Calu3 (cell line): ENCODE results near the gene GNAI3. TPM values are rescaled to one million over a fixed set of nuclear protein-coding genes. Genes with fewer than 3 reads are reported as not detected.

Experiments used
- BruUV-seq: library from RNA; stranded (reverse); fragments of 400-500 nt; replicated peaks from 2 replicates; lab custom pipeline; 2021; lab: Mats Ljungman, UMichigan
- CTCF ChIA-PET: fragments of 300-600 bp; sonication (Branson Sonifier 250); formaldehyde crosslinking; loops from one replicate; lab custom pipeline; 2022; ENCODE audit warnings: antibody characterized with exemption; lab: Charles Lee
- DNase-seq: peaks from one replicate; pipeline ENCODE4 v3.0.0; 2022
- H3K27ac Mint-ChIP-seq: one replicate; pipeline ENCODE4 v1.8.0; 2022; ENCODE audit warnings: mixed read lengths; ENCODE audit not compliant: unreplicated experiment
- H3K27me3 Mint-ChIP-seq: one replicate; pipeline ENCODE4 v1.8.0; 2022; ENCODE audit warnings: mixed read lengths; ENCODE audit not compliant: unreplicated experiment
- H3K36me3 Mint-ChIP-seq: one replicate; pipeline ENCODE4 v1.8.0; 2022; ENCODE audit warnings: mild to moderate bottlenecking, moderate library complexity, mixed read lengths; ENCODE audit not compliant: insufficient read depth, unreplicated experiment
- H3K4me1 Mint-ChIP-seq: one replicate; pipeline ENCODE4 v1.8.0; 2022; ENCODE audit warnings: mild to moderate bottlenecking, low read depth, mixed read lengths; ENCODE audit not compliant: unreplicated experiment
- H3K4me3 Mint-ChIP-seq: one replicate; pipeline ENCODE4 v1.8.0; 2022; ENCODE audit warnings: mild to moderate bottlenecking, low read depth, moderate library complexity, mixed read lengths; ENCODE audit not compliant: unreplicated experiment
- H3K9me3 Mint-ChIP-seq: one replicate; pipeline ENCODE4 v1.8.0; 2022; ENCODE audit warnings: low read depth, mixed read lengths; ENCODE audit not compliant: unreplicated experiment
- CTCF ChIP-seq: fragments of 200-600 bp; IDR thresholded peaks from one replicate; pipeline ENCODE4 v1.8.0; 2022; ENCODE audit warnings: antibody characterized with exemption; ENCODE audit not compliant: unreplicated experiment
- intact Hi-C: fragments of 100-400 bp; cut with micrococcal nuclease; formaldehyde crosslinking; loops from one replicate; pipeline ENCODE4 v1.10.0; 2022; ENCODE audit not compliant: unreplicated experiment
- total RNA-seq: library from RNA; stranded (reverse); gene quantifications from 2 replicates; pipeline ENCODE4 v1.2.3, GENCODE V29; 2022

GNAI3 gene
- total RNA-seq, 1 experiment from 2014 or later: 6.5 TPM

DNA sequence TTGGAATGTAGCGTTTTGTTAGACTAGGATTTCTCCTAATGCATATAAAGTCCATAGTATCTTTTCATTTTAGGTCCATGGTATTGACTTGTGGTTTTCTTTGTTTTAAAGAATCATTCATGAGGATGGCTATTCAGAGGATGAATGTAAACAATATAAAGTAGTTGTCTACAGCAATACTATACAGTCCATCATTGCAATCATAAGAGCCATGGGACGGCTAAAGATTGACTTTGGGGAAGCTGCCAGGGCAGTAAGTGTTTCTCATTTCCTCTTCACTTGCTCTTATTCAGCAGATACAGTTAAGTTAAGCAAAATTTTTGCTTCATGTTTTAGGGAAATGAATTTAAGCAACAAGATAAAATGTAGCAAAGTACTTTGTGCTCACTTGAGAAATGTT lies 25.4 kb downstream of the GNAI3 start:
- BruUV-seq: no TSS peak
- DNase-seq: no peak
- Mint-ChIP-seq H3K4me1 (peaks cover 13% of the 10 kb centered on the region), H3K9me3 (no peaks in the 10 kb centered on the region), H3K4me3 (no peak overlapping the region), H3K27ac (no peak overlapping the region), H3K36me3 (peaks cover 12% of the 10 kb centered on the region), H3K27me3 (no peaks in the 10 kb centered on the region)
- TF ChIP-seq CTCF: no peak
- intact Hi-C loops: no loop called here
- CTCF ChIA-PET: no interaction called here

- no peak for DNase-seq
- no peaks in the 10 kb centered on the region for H3K27me3 Mint-ChIP-seq
- no peak overlapping the region for H3K4me3 Mint-ChIP-seq
- CTCF ChIA-PET: interaction anchor here (0.5 to 0.6 kb wide), 2 partner anchors 65 to 90 kb away, joined by 3 read pairs; no protein-coding TSS in a partner anchor
- H3K4me1 Mint-ChIP-seq: no peaks in the 10 kb centered on the region
- H3K27ac Mint-ChIP-seq: no peak overlapping the region
- H3K9me3 Mint-ChIP-seq: no peaks in the 10 kb centered on the region
- intact Hi-C loops: no loop called here
- no peak for TF ChIP-seq CTCF
- H3K36me3 Mint-ChIP-seq: peaks cover 12% of the 10 kb centered on the region
- BruUV-seq: no TSS peak
Measured at GRCh38 chr1:109578947-109579443, 30.6 kb downstream of the GNAI3 start.

GRCh38 chr1:109579491-109579890 lies 31.1 kb downstream of the GNAI3 start:
- H3K9me3 Mint-ChIP-seq: no peaks in the 10 kb centered on the region
- no TSS peak for BruUV-seq
- peaks cover 13% of the 10 kb centered on the region for H3K36me3 Mint-ChIP-seq
- no peak for TF ChIP-seq CTCF
- H3K4me1 Mint-ChIP-seq: no peaks in the 10 kb centered on the region
- no peak overlapping the region for H3K27ac Mint-ChIP-seq
- CTCF ChIA-PET: no interaction called here
- no peak overlapping the region for H3K4me3 Mint-ChIP-seq
- H3K27me3 Mint-ChIP-seq: no peaks in the 10 kb centered on the region
- intact Hi-C loops: no loop called here
- DNase-seq: no peak

DNA sequence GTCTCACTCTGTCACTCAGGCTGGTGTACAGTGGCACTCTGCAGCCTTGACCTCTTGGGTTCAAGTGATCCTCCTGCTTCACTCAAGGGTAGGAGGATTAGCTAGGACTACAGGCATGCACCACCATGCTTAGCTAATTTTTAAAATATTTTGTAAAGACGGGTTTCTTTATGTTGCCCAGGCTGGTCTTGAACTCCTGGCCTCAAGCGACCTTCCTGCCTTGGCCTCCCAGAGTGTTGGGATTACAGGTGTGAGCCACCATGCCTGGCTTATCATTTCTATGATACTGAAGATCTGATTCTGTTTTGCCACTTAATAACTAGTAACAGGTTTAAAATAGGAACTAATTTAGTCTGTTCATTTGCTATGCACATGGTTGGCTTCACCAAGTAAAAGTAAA lies 33.6 kb downstream of the GNAI3 start:
- no TSS peak for BruUV-seq
- CTCF ChIA-PET: no interaction called here
- H3K27ac Mint-ChIP-seq: no peak overlapping the region
- no peaks in the 10 kb centered on the region for H3K9me3 Mint-ChIP-seq
- H3K4me1 Mint-ChIP-seq: no peaks in the 10 kb centered on the region
- H3K4me3 Mint-ChIP-seq: no peak overlapping the region
- no peak for DNase-seq
- H3K36me3 Mint-ChIP-seq: peaks cover 10% of the 10 kb centered on the region
- TF ChIP-seq CTCF: no peak
- H3K27me3 Mint-ChIP-seq: no peaks in the 10 kb centered on the region
- intact Hi-C loops: no loop called here
